GOT3 (cell line): Measurements from ENCODE around the gene HLA-DMB.

Experiments used
- DNase-seq: peaks from one replicate; lab custom pipeline; 2025; ENCODE audit warnings: mixed read lengths; lab: John Stamatoyannopoulos, UW

Gene HLA-DMB

DNA sequence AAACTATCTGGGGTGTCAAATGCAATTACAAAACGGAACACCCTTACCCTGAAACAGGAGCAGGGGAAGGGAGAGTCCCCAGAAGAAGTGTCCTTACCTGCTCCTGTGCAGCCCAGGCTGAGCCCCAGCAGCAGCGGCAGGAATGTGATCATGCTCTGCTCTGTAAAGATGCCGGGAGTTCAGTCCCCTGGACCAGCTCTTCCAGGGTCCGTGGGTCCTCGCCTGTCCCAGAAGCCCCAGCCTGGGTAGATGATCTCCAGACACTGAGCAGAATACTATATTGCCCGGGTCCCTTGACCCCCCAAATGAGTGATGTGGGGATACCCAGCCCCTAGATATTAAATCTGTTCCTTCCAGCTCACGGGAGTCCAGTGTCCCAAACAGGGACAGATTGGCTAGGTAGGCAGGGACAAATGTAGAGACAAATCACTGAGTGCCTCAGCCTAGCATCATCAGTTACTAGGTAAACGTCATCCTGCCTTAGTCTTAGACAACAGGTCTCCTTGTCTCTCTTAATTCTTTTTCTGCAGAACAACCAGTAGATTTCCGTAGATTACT is at the start of gene HLA-DMB:
HLA-DMB (minus strand) TSS at position 373 of the 558 bp plus-strand sequence; CDS start at position 152, 221 bp downstream.
- no peak for DNase-seq

DNA sequence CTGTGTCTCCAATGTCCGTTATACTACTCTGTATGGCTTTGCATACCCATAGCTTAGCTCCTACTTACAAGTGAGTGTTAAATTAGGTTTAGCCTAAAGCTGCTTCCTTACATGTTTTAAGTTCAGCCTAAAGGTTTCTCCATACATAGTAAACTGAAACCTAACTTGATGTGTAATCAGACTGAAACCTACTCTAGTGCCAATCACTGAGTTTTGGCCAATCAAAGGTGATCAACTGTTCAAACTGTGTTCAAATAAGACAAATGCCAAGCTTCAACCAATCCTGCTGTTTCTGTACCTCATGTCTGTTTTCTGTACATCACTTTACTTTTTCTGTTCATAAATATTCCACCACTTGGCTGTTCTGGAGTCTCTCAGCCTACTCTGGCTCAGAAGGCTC is 48.5 kb upstream of the HLA-DMB start:
- no peak for DNase-seq

DNA sequence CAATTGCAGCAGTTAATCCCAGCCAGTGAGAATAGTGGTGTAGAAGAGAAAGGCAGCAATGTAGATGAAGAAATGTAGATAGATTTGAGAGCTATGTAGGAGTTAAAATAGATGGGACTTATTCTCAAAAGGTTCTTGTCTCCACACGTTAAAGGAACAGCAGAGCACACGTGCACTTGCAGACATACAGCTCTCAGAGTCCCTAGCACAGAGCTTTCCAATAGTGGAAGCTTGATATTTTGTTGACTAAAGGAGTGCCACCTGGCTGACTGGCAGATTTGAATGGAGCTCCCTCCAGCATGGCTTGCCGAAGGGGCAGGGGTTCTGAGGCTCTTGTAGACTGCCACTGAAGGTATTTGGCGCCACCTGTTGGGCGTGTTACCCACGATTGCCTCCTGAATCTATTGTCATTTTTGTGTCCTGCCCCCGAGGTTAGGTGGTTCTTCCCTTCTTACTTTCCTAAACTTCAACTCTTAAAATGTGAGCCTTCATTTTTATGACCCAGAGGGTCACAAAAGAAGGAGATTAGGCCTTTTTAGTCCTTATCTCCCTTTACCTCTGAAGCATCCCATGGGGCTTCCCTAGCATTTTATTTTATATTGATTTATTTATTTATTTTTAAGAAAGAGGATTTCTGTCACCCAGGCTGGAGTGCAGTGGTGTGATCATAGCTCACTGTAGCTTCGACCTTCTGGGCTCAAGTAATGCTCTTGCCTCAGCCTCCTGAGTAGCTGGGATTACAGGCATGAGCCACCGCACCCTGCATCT is 44.0 kb upstream of the HLA-DMB start:
- DNase-seq = no peak

DNA sequence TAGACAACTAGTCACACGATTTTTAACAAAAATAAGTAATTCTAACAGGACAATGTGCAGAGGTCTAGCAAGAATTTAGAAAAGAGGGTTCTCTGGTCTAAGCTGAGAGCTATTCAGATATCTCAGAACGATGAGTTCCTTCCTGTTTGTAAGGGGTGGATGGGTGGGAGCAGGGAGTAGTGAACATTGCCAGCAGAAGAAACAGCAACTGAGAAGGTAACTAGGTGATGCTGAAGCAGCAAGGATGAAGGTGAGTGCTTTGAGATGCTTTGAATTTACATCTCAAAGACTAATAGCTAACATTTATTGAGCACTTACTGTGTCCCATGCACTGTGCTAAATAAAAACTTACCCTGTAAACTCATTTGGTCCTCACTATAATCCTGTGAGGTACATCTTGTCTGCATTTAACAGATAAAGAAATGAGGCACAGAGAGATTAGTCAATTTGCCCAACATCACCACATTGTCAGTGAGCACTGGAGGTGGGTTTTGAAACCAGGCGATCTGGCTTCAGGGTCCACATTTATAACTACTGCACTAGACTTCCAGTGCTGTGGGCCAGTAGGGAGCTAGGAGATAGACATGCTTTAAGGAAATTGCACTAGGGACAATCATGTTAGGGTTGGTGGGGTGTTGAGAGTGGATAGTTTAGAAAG is 43.3 kb upstream of the HLA-DMB start:
- DNase-seq = no peak

DNA sequence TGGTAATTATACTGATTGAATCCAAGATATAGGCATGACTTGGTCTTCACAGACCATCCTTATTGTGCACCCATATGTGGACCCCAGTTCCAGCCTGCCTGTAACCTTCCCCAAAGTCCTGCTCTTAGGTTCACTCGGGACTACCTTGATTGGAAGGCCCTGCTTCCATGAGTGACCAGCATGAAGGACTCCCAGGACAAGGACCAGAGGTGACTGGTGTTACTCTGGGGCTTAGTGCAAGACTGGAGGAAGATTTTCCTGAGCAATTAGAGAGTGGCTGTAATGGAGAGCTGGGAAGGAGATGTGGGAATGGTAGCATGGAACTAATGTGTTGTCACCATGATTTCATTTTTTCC is 42.6 kb upstream of the HLA-DMB start:
- no peak for DNase-seq

DNA sequence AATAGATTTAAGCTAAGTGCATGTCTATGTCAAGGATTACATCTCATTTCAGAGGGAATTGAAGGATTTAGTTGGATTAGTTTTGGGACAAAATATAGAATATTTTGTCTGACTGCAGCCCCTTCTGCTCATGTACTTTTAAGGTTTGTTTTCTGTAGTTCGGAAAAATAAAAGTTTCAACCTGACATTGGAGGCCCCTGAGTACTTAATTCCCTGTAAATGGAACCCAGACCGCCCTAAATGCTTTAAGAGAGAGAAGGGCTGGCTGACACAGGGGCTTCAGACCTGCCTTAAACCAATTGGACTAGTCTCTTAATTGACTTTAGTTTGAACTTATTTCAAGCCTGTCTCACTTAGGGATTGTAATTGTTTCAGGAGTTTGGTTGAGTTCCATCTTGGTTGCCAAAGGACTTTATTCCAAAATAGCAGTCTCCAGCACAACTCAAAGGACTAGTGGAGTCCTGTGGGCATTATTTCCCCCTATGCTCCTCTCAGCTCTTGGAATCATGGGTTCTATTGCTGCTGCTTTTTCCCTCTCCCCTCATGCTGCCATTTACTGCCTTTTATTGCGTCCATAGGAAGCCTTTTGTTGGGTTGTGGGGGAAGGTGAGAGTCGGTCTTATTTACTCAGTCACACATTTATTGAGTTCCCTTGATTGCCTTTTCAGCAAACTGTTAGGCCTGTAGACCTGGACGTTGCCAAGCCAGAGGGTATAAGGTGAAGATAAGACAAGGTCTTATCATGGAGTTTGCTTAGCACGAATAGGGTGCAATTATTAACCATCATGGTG is 42.1 kb upstream of the HLA-DMB start:
- no peak for DNase-seq

DNA sequence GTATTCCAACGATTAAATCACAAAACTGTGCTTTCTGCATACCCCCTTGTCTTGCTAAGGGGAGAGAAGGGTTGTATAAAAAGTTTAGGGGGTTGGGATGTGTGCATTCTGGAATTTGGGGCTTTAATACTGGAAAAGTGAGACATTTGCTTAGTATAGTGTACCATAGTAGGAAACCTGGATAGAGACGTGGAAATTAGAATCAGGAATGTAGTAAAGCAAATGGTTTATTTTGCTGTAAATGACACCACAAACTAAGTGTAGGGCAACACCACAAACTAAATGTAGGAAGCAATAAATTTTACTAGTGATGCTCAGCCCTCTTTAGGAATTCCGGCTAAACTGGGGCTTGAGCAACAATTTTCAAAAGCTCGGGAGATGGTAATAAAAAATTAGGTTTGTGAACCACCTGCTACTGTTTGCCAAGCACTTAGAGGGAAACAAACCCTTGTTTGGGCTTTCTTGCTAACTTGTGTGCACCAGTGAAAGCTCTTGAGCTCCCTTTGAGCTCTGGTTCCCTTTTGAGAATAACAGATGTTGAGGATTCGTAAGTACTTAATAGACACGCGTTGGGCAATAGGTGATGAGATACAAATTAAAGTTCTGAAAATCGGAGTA is 41.4 kb upstream of the HLA-DMB start:
- DNase-seq = no peak

DNA sequence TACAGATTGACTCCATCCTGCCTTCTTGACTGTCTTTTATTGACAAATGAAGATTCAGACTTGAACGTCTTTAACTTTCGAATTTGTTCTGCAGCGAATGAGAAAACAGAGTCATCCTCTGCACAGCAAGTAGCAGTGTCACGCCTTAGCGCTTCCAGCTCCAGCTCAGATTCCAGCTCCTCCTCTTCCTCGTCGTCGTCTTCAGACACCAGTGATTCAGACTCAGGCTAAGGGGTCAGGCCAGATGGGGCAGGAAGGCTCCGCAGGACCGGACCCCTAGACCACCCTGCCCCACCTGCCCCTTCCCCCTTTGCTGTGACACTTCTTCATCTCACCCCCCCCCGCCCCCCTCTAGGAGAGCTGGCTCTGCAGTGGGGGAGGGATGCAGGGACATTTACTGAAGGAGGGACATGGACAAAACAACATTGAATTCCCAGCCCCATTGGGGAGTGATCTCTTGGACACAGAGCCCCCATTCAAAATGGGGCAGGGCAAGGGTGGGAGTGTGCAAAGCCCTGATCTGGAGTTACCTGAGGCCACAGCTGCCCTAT is 39.7 kb upstream of the HLA-DMB start:
- no peak for DNase-seq

DNA sequence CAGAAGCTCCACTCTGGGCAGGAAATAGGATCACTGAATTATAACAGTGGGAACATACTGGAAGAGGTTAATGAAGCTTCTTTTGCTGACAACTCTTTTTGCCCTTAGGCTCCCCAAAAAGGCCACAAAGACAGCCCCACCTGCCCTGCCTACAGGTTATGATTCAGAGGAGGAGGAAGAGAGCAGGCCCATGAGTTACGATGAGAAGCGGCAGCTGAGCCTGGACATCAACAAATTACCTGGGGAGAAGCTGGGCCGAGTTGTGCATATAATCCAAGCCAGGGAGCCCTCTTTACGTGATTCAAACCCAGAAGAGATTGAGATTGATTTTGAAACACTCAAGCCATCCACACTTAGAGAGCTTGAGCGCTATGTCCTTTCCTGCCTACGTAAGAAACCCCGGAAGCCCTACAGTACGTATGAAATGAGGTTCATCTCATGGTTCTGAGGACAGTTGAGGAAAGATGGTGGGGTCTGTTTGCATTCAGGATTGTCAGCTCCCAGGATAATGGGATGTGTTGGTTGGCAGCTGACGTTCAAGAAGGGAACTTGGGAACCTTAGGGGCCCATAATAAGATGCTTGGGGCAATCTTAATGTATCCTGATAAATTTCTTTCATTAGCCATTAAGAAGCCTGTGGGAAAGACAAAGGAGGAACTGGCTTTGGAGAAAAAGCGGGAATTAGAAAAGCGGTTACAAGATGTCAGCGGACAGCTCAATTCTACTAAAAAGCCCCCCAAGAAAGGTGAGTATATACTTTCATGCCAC is 39.1 kb upstream of the HLA-DMB start:
- no peak for DNase-seq

DNA sequence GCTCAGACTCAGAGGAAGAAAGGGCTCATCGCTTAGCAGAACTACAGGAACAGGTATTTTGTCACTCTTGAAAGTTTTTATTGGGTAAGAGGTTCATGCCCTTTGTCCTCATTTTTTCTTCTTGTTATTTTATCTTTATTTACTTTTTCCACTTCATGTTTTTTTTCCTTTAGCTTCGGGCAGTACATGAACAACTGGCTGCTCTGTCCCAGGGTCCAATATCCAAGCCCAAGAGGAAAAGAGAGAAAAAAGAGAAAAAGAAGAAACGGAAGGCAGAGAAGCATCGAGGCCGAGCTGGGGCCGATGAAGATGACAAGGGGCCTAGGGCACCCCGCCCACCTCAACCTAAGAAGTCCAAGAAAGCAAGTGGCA is 37.1 kb upstream of the HLA-DMB start:
- DNase-seq = no peak

DNA sequence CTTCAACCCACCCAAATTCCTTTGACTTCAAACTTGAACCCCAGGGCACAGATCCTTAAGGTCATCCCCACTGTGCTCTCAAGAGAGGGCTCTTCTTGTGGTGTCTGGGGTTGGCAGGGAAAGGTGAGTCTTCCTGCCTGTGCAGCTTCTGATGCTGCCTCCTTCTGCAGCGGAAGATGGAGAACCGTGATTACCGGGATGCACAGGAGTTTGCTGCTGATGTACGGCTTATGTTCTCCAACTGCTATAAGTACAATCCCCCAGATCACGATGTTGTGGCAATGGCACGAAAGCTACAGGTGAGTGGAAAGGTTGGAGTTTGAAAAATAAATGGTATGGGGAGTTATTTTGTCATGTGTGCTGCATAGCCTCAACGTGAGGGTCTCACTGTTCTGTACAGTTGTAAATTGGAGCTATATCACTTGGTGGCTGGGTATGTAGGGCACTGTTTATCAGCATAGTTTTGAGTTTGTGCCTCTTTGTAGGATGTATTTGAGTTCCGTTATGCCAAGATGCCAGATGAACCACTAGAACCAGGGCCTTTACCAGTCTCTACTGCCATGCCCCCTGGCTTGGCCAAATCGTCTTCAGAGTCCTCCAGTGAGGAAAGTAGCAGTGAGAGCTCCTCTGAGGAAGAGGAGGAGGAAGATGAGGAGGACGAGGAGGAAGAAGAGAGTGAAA is 36.6 kb upstream of the HLA-DMB start:
- no peak for DNase-seq

DNA sequence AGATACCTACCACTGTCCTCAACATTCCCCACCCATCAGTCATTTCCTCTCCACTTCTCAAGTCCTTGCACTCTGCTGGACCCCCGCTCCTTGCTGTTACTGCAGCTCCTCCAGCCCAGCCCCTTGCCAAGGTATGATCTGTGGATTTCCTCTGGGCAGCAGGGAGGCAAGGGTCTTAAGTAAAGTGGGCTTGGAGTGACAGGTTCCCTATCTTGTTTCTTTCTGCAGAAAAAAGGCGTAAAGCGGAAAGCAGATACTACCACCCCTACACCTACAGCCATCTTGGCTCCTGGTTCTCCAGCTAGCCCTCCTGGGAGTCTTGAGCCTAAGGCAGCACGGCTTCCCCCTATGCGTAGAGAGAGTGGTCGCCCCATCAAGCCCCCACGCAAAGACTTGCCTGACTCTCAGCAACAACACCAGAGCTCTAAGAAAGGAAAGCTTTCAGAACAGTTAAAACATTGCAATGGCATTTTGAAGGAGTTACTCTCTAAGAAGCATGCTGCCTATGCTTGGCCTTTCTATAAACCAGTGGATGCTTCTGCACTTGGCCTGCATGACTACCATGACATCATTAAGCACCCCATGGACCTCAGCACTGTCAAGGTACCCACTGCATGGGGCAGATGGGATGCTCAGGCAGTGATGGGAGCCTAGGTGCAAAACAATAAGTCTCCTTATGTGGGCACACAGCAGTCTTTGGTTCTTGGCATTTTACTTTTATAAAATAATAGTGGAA is 35.7 kb upstream of the HLA-DMB start:
- DNase-seq = no peak

DNA sequence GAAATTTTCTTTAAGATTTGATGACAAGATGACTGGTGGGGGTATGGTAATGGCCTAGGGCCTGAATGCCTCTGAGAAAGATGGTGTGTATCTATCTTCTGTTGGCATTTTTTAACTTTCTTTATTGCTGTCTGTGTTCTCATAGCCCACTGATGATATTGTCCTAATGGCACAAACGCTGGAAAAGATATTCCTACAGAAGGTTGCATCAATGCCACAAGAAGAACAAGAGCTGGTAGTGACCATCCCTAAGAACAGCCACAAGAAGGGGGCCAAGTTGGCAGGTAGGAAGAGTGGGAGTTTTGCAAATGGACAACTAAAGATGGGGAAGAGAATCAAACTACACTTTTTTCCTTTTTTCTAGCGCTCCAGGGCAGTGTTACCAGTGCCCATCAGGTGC is 35.1 kb upstream of the HLA-DMB start:
- no peak for DNase-seq

DNA sequence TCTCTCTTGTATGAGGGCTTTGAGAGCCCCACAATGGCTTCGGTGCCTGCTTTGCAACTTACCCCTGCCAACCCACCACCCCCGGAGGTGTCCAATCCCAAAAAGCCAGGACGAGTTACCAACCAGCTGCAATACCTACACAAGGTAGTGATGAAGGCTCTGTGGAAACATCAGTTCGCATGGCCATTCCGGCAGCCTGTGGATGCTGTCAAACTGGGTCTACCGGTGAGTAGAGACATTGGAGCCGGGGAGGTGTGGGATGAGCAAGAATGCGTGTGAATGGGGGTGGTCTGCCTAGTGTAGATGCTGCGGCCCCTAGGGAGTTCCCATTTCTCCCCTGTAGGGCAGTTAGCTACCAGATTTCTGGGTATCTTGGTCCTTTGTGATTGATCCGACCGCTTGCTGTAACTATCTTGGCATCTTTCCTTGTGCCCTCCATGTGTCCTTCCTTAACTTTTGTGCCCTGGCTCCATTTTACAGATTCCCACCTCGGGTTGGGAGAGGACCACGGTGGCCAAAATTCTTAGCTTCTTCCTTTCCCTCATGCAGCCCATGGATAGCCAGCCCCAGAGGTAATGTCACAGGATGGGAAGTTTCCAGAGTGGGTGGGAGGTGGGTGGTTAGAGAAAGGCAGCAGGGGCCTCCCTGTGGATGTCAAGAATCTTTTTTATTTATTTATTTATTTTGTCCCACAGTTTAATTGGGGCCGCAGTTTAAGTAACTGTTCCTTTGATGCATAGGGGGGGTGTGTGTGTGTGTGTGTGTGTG is 33.9 kb upstream of the HLA-DMB start:
- DNase-seq = no peak

DNA sequence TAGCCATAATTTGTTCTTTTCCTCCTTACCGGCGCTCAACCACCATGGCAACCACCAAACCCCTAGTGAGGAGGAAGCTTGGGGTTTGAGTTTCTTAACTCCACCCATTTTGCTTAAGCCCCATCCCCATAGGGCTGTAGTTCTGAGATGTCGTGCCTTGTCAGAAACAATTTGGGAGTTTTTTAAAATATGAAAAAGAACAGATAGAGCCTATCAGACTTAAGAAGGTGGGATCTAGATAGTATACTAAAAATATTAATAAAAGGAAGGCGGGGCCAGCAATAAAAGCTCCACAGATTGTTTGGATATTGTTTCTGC is 33.1 kb upstream of the HLA-DMB start:
- DNase-seq = no peak

DNA sequence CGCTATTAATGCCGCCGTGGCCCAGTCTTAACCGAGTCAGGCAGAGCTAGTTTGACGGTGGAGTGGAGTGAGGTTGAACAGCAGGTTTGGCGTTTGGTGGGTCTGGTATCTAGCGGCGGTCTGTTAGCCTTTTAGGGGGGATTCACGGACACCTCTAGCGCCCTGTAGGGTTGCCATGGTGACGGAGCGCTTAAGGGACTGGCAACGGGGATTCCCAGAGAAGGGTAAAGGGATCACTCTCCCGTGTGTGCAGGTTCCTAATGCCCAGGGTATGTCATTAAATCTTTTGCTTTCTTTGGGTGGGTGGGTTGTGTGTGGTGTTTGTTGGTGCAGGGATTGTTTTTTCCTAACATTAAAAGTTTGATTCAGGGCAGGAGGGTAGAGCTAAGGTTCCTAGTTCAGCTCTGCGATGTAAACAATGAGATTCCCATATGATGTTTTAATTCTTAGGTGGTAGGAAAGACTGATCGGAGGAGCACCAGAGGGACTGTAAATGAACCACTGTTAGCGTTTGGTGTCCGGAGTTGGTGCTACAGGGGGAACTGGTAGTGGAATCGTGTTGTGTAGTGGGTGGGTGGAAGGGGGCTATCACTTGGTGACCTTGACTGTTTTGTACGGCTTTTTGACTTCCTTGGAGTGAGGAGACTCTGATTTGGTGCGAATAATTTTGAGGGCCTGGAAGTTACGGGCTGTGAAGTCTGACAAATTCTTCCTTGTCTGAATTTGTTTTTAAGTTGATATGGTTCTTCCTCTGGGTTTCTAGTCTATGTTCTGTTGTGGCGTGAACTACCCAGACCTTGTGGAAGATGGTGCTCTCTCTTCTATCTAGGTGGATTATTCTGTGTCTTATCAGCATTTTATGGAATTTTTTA is 32.6 kb upstream of the HLA-DMB start:
- DNase-seq = no peak

DNA sequence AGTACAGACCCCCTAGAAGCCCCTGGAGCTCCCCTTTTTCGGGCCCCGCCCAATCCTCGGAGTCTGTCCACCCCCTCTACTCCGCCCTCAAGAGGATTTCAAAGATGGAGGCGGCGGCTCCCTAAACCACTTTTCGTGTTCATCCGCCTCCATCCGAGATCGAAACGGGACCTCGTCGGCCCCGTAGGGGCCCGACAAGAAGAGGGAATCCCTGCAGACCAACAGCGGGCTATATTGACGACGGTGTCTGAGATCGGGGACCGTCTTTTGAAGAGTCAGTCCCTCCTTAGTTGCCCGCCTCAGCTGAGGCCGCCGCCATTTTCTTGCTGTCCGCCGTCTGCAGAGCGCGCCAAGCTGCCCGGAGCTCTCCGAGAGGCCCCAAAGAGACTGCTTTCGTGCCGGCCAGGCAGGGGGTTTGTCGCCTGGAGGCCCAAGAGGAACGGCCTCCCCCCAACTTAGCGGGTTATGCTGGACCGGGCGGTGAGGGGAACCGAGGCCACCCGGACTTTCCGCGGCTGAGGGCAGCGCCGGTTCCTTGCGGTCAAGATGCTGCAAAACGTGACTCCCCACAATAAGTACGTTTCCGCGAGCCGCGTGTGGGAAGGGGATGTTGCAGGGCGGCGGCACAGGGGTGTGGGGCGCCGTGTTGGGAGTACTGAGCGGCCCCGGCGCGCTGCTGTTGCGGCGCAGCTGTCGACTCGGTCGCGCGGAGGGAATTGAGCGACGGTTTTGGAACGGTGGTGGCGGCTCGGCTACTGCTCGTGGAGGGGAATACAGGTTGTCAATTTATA is 31.7 kb upstream of the HLA-DMB start:
- DNase-seq = no peak
